Peyer's patch (tissue), 4 donors: ENCODE results near the gene REV3L.

ENCODE experiments used
- CTCF ChIP-seq, 6 experiments: fragments of 450-650 bp in 4 of 6; fragments of 200-600 bp in 2 of 6; sonication (generic) in 1 of 6; IDR thresholded peaks; one replicate each; pipeline ENCODE4 v1.5.1; 2017 to 2019; ENCODE audit warnings: antibody characterized with exemption in 6 of 6, mild to moderate bottlenecking in 3 of 6, moderate library complexity in 1 of 6
- POLR2A ChIP-seq, 2 donors: fragments of 450-650 bp; IDR thresholded peaks; one replicate each; pipeline ENCODE4 v1.5.1; 2017; ENCODE audit warnings: antibody characterized with exemption in 2 of 2, mild to moderate bottlenecking in 2 of 2, moderate library complexity in 2 of 2

DNA sequence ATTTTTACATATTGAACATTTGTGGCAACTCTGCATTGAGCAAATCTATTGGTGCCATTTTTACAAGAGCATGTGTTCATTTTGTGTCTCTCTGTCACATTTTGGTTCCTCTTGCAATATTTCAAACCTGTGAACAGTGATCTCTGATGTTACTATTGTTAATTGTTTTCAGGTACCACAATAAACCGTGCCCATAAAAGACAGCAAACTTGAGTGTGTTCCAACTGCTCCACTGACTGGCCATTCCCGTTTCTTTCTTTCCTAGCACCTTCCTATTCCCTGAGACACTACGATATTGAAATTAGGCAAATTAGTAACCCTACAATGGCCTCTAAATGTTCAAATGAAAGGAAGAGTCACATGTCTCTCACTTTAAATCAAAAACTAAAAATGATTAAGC, 79.6 kb downstream of the REV3L start:
- TF ChIP-seq POLR2A (IDR thresholded peaks at IDR 0.05) (no peak), CTCF (IDR thresholded peaks at IDR 0.05) (no peak)
